ENCODE measurements around the gene RGL3. TPM values are rescaled to one million over a fixed set of nuclear protein-coding genes. Genes with fewer than 3 reads are reported as not detected.

RGL3 gene
- total and polyA plus RNA-seq, 5 donors: 14.0 to 25.2 (median 14.8) TPM

GRCh38 chr19:11397089-11397610, 22.0 kb downstream of the RGL3 start:
- 85% methylated on average over 22 of the region's 22 CpGs for WGBS
- Histone ChIP-seq H3K9me3 (ENCODE audit: control insufficient read depth, low read length) (no peaks in the 10 kb centered on the region), H3K4me1 (ENCODE audit: control insufficient read depth, insufficient read depth, low read length) (no peaks in the 10 kb centered on the region), H3K27me3 (ENCODE audit: control insufficient read depth, insufficient read depth) (no peaks in the 10 kb centered on the region), H3K27ac (ENCODE audit: low read length) (no peak overlapping the region), H3K4me3 (ENCODE audit: low read length) (no peak overlapping the region)
- intact Hi-C loops (cut with DNase I): no loop called here
- peak in 1 of 3 donors; percentile 51 for DNase-seq
- no peak for ATAC-seq

GRCh38 chr19:11390933-11391680, 28.0 kb downstream of the RGL3 start:
- no peak for DNase-seq
- WGBS: 74% methylated on average over 4 of the region's 4 CpGs
- Histone ChIP-seq H3K4me1 (ENCODE audit: control insufficient read depth, insufficient read depth, low read length) (no peaks in the 10 kb centered on the region), H3K27me3 (ENCODE audit: control insufficient read depth, insufficient read depth) (no peaks in the 10 kb centered on the region), H3K9me3 (ENCODE audit: control insufficient read depth, low read length) (no peaks in the 10 kb centered on the region), H3K27ac (ENCODE audit: low read length) (no peak overlapping the region), H3K4me3 (ENCODE audit: low read length) (no peak overlapping the region)
- ATAC-seq: no peak
- intact Hi-C loops (cut with DNase I): no loop called here

- 91% methylated on average over 2 of the region's 2 CpGs for WGBS
- Histone ChIP-seq H3K4me3 (ENCODE audit: low read length) (no peak overlapping the region), H3K4me1 (ENCODE audit: control insufficient read depth, insufficient read depth, low read length) (no peaks in the 10 kb centered on the region), H3K27me3 (ENCODE audit: control insufficient read depth, insufficient read depth) (no peaks in the 10 kb centered on the region), H3K27ac (ENCODE audit: low read length) (no peak overlapping the region), H3K9me3 (ENCODE audit: control insufficient read depth, low read length) (no peaks in the 10 kb centered on the region)
- ATAC-seq (no peak), DNase-seq (no peak)
- intact Hi-C loops (cut with DNase I): no loop called here
These were observed 28.8 kb downstream of the RGL3 start for GRCh38 chr19:11390359-11390758.

DNA sequence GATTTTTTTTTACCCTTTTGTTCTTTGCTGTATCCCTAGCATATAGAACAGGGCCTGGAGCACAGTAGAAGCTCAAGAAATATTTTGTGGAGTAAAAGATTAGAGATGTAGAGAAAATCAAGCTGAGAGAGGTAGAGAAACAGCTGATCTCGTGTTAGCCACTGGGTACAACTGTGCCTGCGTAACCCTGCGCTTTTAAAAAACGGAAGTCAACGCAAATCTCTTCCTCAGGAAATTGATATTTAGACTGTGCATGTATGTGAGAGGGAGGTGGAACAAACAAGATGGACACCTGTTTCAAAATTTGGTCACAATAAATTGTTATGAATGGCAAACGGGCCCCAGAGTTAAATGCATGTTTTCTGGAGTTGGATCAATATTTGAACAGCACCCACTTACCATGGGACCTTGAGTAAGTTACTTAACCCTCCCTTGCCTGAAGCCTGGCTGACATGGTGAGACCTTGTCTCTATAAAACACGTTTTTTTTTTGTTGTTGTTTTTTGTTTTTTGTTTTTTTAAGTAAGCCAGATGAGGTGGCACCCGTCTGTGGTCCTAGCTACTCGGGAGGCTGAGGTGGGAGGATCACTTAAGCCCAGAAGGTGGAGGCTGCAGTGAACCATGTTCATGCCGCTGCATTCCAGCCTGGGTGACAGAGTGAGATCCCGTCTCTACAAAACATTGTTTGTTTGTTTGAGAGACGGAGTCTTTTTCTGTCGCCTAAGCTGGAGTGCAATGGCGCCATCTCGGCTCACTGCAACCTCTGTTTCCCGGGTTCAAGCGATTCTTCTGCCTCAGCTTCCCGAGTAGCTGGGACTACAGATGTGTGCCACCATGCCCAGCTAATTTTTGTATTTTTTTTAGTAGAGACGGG, 31.7 kb downstream of the RGL3 start:
- DNase-seq: no peak
- Histone ChIP-seq H3K9me3 (ENCODE audit: control insufficient read depth, low read length) (no peaks in the 10 kb centered on the region), H3K4me3 (ENCODE audit: low read length) (no peak overlapping the region), H3K27me3 (ENCODE audit: control insufficient read depth, insufficient read depth) (no peaks in the 10 kb centered on the region), H3K4me1 (ENCODE audit: control insufficient read depth, insufficient read depth, low read length) (peaks cover 2% of the 10 kb centered on the region), H3K27ac (ENCODE audit: low read length) (no peak overlapping the region)
- ATAC-seq: no peak
- 72% methylated on average over 19 of the region's 19 CpGs for WGBS
- intact Hi-C loops (cut with DNase I): loop anchor here in 2 of 4 donors (10.0 kb wide), 2 partner anchors 47 to 57 kb away; partner anchors contain the start of genes ODAD3 (in 1 of the 2) and PRKCSH (in 1 of the 2)

DNA sequence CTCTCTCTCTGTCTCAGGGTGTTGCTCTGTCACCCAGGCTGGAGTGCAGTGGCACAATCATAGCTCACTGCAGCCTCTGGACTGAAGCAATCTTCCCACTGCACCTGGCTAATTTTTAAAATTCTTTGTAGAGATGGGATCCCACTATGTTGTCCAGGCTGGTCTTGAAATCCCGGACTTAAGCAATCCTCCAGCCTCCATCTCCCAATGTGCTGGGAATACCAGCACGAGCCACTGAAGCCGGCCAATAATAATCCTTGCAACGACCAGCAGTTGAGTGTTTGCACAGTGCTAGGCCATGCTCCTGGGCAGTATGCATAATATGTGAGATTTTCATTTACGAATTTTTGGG, 34.4 kb downstream of the RGL3 start:
- 85% methylated on average over 5 of the region's 5 CpGs for WGBS
- intact Hi-C loops (cut with DNase I): loop anchor here in 2 of 4 donors (10.0 kb wide), 2 partner anchors 50 to 60 kb away; partner anchors contain the start of genes ODAD3 (in 1 of the 2) and PRKCSH (in 1 of the 2)

GRCh38 chr19:11383706-11384048, 35.4 kb downstream of the RGL3 start:
- intact Hi-C loops (cut with DNase I): loop anchor here in 2 of 4 donors (10.0 kb wide), 2 partner anchors 51 to 61 kb away; partner anchors contain the start of genes ODAD3 (in 1 of the 2) and PRKCSH (in 1 of the 2)
- DNase-seq (peak in 1 of 3 donors; percentile 52), ATAC-seq (no peak)
- Histone ChIP-seq H3K4me3 (ENCODE audit: low read length) (peak overlapping the region; percentile 50), H3K9me3 (ENCODE audit: control insufficient read depth, low read length) (no peaks in the 10 kb centered on the region), H3K4me1 (ENCODE audit: control insufficient read depth, insufficient read depth, low read length) (peaks cover 6% of the 10 kb centered on the region), H3K27me3 (ENCODE audit: control insufficient read depth, insufficient read depth) (no peaks in the 10 kb centered on the region), H3K27ac (ENCODE audit: low read length) (no peak overlapping the region)
- WGBS: 1% methylated on average over 9 of the region's 9 CpGs

More for the DNA sequence above, 34.4 kb downstream of the RGL3 start:
- ATAC-seq: no peak
- Histone ChIP-seq H3K27me3 (ENCODE audit: control insufficient read depth, insufficient read depth) (no peaks in the 10 kb centered on the region), H3K27ac (ENCODE audit: low read length) (no peak overlapping the region), H3K4me3 (ENCODE audit: low read length) (no peak overlapping the region), H3K4me1 (ENCODE audit: control insufficient read depth, insufficient read depth, low read length) (peaks cover 6% of the 10 kb centered on the region), H3K9me3 (ENCODE audit: control insufficient read depth, low read length) (no peaks in the 10 kb centered on the region)
- DNase-seq: no peak

DNA sequence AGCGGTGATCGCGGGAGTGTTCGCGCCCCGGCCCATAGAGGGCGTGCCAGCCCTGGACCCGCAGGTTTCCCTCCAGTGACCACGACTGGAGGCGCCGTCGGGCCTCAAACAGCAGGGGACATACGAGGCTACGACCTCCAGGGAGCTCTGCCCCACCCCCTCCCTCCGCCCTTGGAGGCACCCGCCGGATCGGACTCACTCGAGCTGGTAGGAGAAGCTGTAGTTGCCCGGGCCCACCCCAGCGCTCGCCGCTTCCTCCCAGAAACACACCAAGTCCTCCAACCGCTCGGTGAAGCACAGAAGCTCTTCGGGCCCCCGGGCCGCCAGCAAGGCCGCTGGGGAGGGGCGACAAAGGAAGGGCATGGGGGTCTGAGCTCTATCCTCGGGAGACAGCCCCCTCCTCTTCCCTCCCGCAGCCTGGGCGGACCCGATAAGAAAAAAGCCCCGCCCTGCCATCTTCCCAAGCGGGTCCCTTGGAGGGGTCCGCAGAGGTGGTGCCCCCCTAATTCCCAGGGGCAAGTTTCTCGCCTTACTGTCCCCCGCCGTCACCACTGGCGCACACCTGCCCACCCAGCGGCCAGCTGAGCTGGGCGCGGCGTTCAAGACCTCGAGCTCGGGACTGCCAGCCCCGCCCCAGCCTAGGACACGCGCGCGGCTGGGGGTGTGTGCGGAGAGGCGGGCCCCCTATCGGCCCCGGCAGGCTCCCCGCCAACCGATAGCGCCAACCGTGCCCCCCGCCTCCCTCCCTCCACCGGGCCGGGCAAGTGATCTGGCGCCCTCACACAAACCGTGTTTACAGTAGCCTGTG, 36.0 kb downstream of the RGL3 start:
- H3K4me3 ChIP-seq (ENCODE audit: low read length): peak overlapping the region; percentile 50
- intact Hi-C loops (cut with DNase I): loop anchor here in 2 of 4 donors (10.0 kb wide), 2 partner anchors 52 to 62 kb away; partner anchors contain the start of genes ODAD3 (in 1 of the 2) and PRKCSH (in 1 of the 2)
- no peak overlapping the region for H3K27ac ChIP-seq (ENCODE audit: low read length)
- no peaks in the 10 kb centered on the region for H3K9me3 ChIP-seq (ENCODE audit: control insufficient read depth, low read length)
- WGBS: 1% methylated on average over 65 of the region's 65 CpGs
- peak; percentile 47 to 83 (median 78) for DNase-seq
- peak; percentile 2 to 36 for ATAC-seq
- no peaks in the 10 kb centered on the region for H3K27me3 ChIP-seq (ENCODE audit: control insufficient read depth, insufficient read depth)
- peaks cover 8% of the 10 kb centered on the region for H3K4me1 ChIP-seq (ENCODE audit: control insufficient read depth, insufficient read depth, low read length)

DNA sequence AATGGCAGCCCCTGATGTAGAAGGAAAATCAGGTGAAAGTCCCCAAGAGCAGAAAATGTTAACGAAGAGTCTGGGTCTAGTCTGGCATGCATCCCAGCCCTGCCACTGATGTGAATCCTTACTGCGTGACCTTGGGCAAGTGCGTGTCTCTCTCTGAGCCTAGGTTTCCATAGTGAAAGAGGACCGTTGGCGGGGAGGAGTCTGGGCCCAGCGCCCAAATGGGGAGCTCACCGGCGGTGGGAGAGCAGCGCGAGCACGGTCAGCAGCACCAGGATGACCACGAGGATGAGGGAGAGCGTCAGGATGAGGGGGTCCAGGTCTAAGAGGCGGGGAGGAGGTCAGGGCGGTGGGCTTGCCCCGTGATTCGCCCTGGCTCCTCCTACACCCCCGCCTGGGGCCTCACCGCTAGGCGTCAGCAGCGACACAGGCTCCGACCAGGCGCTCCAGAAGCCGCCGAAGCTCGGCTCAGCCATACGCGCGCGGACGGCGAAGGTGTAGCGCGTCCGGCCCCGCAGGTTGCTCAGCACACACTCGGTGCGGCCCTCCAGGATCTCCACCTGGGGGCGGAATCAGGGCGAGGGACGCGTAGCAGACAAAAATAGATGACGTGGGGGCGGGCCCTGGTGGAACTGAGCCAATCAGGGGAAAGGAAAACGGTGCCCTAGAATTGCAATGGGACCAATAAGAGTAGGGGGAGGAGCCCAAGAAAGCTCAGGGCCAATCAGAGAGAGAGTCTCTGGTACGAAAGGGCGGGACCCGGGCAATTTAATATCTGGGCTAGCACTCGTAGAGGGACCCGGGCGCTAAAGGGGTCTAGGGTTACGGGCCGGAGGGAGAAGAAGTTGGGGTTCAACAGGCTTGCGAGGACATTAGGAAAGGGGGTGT, 38.2 kb downstream of the RGL3 start:
- intact Hi-C loops (cut with DNase I): loop anchor here in 2 of 4 donors (10.0 kb wide), 2 partner anchors 54 to 64 kb away; partner anchors contain the start of genes ODAD3 (in 1 of the 2) and PRKCSH (in 1 of the 2)

GRCh38 chr19:11379857-11380350, 39.2 kb downstream of the RGL3 start:
- no peak for DNase-seq
- WGBS: 95% methylated on average over 7 of the region's 7 CpGs
- intact Hi-C loops (cut with DNase I): loop anchor here in 2 of 4 donors (10.0 kb wide), 2 partner anchors 55 to 65 kb away; partner anchors contain the start of genes ODAD3 (in 1 of the 2) and PRKCSH (in 1 of the 2)
- no peaks in the 10 kb centered on the region for H3K27me3 ChIP-seq (ENCODE audit: control insufficient read depth, insufficient read depth)
- H3K27ac ChIP-seq (ENCODE audit: low read length): no peak overlapping the region
- no peaks in the 10 kb centered on the region for H3K9me3 ChIP-seq (ENCODE audit: control insufficient read depth, low read length)
- ATAC-seq: no peak
- H3K4me1 ChIP-seq (ENCODE audit: control insufficient read depth, insufficient read depth, low read length): peaks cover 12% of the 10 kb centered on the region
- H3K4me3 ChIP-seq (ENCODE audit: low read length): no peak overlapping the region

More for the DNA sequence above, 38.2 kb downstream of the RGL3 start:
- H3K9me3 ChIP-seq (ENCODE audit: control insufficient read depth, low read length): no peaks in the 10 kb centered on the region
- peaks cover 8% of the 10 kb centered on the region for H3K4me1 ChIP-seq (ENCODE audit: control insufficient read depth, insufficient read depth, low read length)
- H3K27ac ChIP-seq (ENCODE audit: low read length): peak overlapping the region; percentile 46
- no peaks in the 10 kb centered on the region for H3K27me3 ChIP-seq (ENCODE audit: control insufficient read depth, insufficient read depth)
- ATAC-seq: peak; percentile 88 to 90
- DNase-seq: peak; percentile 93 to 97 (median 96)
- H3K4me3 ChIP-seq (ENCODE audit: low read length): peak overlapping the region; percentile 47
- 2% methylated on average over 54 of the region's 54 CpGs for WGBS

All from right cardiac atrium (tissue), 5 donors.